22Rv1 (cell line): ENCODE results near the gene ANO10.
"Not testable (repeated sequence)": the region's sequence is repeated elsewhere in the genome, so short reads cannot be mapped to it uniquely, and the experiment has no call there.

Source experiments
- H3K27ac ChIP-seq: fragments of 450-650 bp; 2 replicates; pipeline ENCODE4 v1.5.1; 2017
- CTCF ChIP-seq: fragments of 450-650 bp; IDR thresholded peaks from 2 replicates; pipeline ENCODE4 v1.5.1; 2017; ENCODE audit warnings: mild to moderate bottlenecking
- ZFX ChIP-seq: fragments of 450-650 bp; IDR thresholded peaks from 2 replicates; pipeline ENCODE4 v1.6.1; 2017; ENCODE audit warnings: antibody characterized with exemption, borderline replicate concordance

ANO10 gene

GRCh38 chr3:43584043-43584826 lies 37.6 kb downstream of the ANO10 start:
- TF ChIP-seq CTCF (no peak), ZFX (no peak)
- H3K27ac ChIP-seq, result no peak overlapping the region

GRCh38 chr3:43583481-43583880 lies 38.3 kb downstream of the ANO10 start:
- no peak overlapping the region for H3K27ac ChIP-seq
- TF ChIP-seq ZFX, result no peak
- TF ChIP-seq CTCF, result no peak; the same call in 1 of the 2 replicates

GRCh38 chr3:43582866-43583265 lies 38.9 kb downstream of the ANO10 start:
- no peak overlapping the region for H3K27ac ChIP-seq
- TF ChIP-seq ZFX, result no peak
- no peak for TF ChIP-seq CTCF

- TF ChIP-seq ZFX, result no peak
- no peak for TF ChIP-seq CTCF
- H3K27ac ChIP-seq, result no peak overlapping the region
Measured at GRCh38 chr3:43581343-43581742, 40.5 kb downstream of the ANO10 start.

- TF ChIP-seq CTCF (no peak), ZFX (no peak)
- H3K27ac ChIP-seq, result no peak overlapping the region
Measured at GRCh38 chr3:43580181-43580580, 41.6 kb downstream of the ANO10 start.

- no peak overlapping the region for H3K27ac ChIP-seq
- TF ChIP-seq ZFX (no peak), CTCF (no peak)
Measured at GRCh38 chr3:43573576-43573975, 48.2 kb downstream of the ANO10 start.

- not testable (repeated sequence) for H3K27ac ChIP-seq
Measured at GRCh38 chr3:43565661-43566341, 56.0 kb downstream of the ANO10 start.

- no peak overlapping the region for H3K27ac ChIP-seq
- no peak for TF ChIP-seq ZFX
- TF ChIP-seq CTCF, result no peak
Measured at GRCh38 chr3:43559961-43560360, 61.9 kb downstream of the ANO10 start.
